ENCODE data around the gene MTFMT.

DNA sequence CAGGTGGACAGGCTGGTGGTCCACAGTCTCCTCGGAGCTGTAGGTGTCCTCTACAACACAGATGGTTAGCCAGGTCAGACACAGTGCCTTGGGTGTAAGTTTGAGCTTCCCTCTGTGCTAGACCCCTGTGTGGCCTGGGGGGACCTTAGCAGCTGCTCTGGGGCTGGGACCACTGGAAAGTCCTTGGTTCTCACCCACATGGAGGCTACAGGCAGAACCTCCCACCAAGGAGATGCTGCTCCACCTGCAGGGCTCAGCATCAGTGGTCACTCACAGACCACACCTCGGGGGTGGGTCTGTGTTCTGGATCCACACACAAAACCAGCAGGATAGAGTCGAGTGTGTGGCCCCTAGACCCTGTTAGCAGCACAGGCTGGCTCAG is 29.9 kb upstream of the MTFMT start:
- no peak for TF ChIP-seq ZC3H10 (CRISPR knock-in tag; IDR thresholded peaks at IDR 0.05)
- TF ChIP-seq, protein P1, sequence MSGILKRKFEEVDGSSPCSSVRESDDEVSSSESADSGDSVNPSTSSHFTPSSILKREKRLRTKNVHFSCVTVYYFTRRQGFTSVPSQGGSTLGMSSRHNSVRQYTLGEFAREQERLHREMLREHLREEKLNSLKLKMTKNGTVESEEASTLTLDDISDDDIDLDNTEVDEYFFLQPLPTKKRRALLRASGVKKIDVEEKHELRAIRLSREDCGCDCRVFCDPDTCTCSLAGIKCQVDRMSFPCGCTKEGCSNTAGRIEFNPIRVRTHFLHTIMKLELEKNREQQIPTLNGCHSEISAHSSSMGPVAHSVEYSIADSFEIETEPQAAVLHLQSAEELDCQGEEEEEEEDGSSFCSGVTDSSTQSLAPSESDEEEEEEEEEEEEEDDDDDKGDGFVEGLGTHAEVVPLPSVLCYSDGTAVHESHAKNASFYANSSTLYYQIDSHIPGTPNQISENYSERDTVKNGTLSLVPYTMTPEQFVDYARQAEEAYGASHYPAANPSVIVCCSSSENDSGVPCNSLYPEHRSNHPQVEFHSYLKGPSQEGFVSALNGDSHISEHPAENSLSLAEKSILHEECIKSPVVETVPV (CRISPR knock-in tag; IDR thresholded peaks at IDR 0.05): no peak
- TF ChIP-seq, protein P2, sequence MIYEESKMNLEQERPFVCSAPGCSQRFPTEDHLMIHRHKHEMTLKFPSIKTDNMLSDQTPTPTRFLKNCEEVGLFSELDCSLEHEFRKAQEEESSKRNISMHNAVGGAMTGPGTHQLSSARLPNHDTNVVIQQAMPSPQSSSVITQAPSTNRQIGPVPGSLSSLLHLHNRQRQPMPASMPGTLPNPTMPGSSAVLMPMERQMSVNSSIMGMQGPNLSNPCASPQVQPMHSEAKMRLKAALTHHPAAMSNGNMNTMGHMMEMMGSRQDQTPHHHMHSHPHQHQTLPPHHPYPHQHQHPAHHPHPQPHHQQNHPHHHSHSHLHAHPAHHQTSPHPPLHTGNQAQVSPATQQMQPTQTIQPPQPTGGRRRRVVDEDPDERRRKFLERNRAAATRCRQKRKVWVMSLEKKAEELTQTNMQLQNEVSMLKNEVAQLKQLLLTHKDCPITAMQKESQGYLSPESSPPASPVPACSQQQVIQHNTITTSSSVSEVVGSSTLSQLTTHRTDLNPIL (CRISPR knock-in tag; IDR thresholded peaks at IDR 0.05; ENCODE audit: low read depth): no peak
- TF ChIP-seq, protein P3, sequence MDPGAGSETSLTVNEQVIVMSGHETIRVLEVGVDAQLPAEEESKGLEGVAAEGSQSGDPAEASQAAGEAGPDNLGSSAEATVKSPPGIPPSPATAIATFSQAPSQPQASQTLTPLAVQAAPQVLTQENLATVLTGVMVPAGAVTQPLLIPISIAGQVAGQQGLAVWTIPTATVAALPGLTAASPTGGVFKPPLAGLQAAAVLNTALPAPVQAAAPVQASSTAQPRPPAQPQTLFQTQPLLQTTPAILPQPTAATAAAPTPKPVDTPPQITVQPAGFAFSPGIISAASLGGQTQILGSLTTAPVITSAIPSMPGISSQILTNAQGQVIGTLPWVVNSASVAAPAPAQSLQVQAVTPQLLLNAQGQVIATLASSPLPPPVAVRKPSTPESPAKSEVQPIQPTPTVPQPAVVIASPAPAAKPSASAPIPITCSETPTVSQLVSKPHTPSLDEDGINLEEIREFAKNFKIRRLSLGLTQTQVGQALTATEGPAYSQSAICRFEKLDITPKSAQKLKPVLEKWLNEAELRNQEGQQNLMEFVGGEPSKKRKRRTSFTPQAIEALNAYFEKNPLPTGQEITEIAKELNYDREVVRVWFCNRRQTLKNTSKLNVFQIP (CRISPR knock-in tag; IDR thresholded peaks at IDR 0.05; ENCODE audit: borderline replicate concordance, low read depth): no peak
- TF ChIP-seq RARB (CRISPR knock-in tag; IDR thresholded peaks at IDR 0.05): no peak
- TF ChIP-seq, protein P4, sequence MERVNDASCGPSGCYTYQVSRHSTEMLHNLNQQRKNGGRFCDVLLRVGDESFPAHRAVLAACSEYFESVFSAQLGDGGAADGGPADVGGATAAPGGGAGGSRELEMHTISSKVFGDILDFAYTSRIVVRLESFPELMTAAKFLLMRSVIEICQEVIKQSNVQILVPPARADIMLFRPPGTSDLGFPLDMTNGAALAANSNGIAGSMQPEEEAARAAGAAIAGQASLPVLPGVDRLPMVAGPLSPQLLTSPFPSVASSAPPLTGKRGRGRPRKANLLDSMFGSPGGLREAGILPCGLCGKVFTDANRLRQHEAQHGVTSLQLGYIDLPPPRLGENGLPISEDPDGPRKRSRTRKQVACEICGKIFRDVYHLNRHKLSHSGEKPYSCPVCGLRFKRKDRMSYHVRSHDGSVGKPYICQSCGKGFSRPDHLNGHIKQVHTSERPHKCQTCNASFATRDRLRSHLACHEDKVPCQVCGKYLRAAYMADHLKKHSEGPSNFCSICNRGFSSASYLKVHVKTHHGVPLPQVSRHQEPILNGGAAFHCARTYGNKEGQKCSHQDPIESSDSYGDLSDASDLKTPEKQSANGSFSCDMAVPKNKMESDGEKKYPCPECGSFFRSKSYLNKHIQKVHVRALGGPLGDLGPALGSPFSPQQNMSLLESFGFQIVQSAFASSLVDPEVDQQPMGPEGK (CRISPR knock-in tag; IDR thresholded peaks at IDR 0.05; ENCODE audit: borderline replicate concordance): no peak
- TF ChIP-seq ZFP3 (CRISPR knock-in tag; IDR thresholded peaks at IDR 0.05): no peak
- TF ChIP-seq ZNF8 (CRISPR knock-in tag; IDR thresholded peaks at IDR 0.05): no peak
- no peak for TF ChIP-seq ARNTL (CRISPR knock-in tag; IDR thresholded peaks at IDR 0.05; ENCODE audit: borderline replicate concordance, low read depth)

Data from SK-N-SH treated with all-trans-retinoic acid at 6 μM for 48 hours (cell line).